Measurements from ENCODE around the gene ABHD12. TPM values are rescaled to one million over a fixed set of nuclear protein-coding genes. Genes with fewer than 3 reads are reported as not detected.

ABHD12 gene
- total RNA-seq, 1 donor from 2014 or later = 51.3 TPM

DNA sequence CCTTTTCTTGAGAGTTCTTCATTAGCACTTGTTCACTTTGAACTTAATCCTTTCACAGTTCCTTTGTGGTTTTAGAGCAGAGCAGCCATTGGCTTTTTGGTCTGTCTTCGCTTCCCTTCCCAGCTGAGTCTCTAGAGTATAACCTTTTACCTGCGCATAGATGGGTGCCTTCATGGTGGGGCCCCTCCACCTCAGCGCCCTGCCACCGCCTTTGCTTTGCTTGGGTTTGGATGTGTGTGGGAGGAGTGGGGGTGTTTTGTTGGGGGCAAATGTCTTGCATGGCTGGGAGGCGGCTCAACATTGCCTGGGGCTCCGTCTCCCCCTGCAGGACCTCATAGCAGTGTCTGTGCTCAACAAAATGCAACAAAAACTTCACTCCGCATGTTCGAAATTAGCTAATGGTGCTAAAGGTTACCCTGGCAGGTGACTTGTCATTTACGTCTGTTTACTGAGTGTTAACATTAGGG is 130.8 kb downstream of the ABHD12 start:
- H3K4me3 Mint-ChIP-seq (ENCODE audit: low read depth) = no peak overlapping the region
- no peaks in the 10 kb centered on the region for H3K4me1 Mint-ChIP-seq (ENCODE audit: low read depth)
- H3K9me3 Mint-ChIP-seq (ENCODE audit: low read depth) = peaks cover 16% of the 10 kb centered on the region
- H3K36me3 Mint-ChIP-seq (ENCODE audit: insufficient read depth) = peaks cover 47% of the 10 kb centered on the region
- H3K27me3 Mint-ChIP-seq = no peaks in the 10 kb centered on the region
- no peak for DNase-seq (ENCODE audit: low spot score, unreplicated experiment)
- peak overlapping the region; percentile 33 for H3K27ac Mint-ChIP-seq
- TF ChIP-seq, protein P1, sequence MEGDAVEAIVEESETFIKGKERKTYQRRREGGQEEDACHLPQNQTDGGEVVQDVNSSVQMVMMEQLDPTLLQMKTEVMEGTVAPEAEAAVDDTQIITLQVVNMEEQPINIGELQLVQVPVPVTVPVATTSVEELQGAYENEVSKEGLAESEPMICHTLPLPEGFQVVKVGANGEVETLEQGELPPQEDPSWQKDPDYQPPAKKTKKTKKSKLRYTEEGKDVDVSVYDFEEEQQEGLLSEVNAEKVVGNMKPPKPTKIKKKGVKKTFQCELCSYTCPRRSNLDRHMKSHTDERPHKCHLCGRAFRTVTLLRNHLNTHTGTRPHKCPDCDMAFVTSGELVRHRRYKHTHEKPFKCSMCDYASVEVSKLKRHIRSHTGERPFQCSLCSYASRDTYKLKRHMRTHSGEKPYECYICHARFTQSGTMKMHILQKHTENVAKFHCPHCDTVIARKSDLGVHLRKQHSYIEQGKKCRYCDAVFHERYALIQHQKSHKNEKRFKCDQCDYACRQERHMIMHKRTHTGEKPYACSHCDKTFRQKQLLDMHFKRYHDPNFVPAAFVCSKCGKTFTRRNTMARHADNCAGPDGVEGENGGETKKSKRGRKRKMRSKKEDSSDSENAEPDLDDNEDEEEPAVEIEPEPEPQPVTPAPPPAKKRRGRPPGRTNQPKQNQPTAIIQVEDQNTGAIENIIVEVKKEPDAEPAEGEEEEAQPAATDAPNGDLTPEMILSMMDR (IDR thresholded peaks at IDR 0.05; ENCODE audit: unreplicated experiment) = no peak

DNA sequence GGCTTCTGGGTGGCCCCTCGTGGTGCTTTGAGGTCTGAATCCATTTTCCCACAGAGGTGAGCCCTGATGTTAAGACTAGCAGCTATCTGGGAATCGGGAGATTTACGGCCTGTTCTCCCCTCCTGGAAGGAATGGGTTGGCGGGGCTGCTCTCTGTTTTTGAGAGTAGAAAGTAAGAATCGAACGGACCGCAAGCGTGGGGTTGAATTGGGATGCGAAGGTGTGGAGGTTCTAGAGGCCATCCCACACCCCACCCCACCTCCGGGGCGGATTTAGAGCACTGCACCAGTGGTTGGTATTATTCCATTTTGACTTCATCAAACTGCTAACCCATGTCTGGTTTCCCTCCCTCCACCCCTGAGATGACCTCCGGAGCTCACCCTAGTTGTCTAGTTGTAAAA is 131.3 kb downstream of the ABHD12 start:
- Mint-ChIP-seq H3K27ac (no peak overlapping the region), H3K4me1 (ENCODE audit: low read depth) (no peaks in the 10 kb centered on the region), H3K36me3 (ENCODE audit: insufficient read depth) (peaks cover 45% of the 10 kb centered on the region), H3K27me3 (no peaks in the 10 kb centered on the region), H3K4me3 (ENCODE audit: low read depth) (no peak overlapping the region), H3K9me3 (ENCODE audit: low read depth) (peaks cover 16% of the 10 kb centered on the region)
- TF ChIP-seq, protein P1 (IDR thresholded peaks at IDR 0.05; ENCODE audit: unreplicated experiment) = no peak
- DNase-seq (ENCODE audit: low spot score, unreplicated experiment) = no peak

DNA sequence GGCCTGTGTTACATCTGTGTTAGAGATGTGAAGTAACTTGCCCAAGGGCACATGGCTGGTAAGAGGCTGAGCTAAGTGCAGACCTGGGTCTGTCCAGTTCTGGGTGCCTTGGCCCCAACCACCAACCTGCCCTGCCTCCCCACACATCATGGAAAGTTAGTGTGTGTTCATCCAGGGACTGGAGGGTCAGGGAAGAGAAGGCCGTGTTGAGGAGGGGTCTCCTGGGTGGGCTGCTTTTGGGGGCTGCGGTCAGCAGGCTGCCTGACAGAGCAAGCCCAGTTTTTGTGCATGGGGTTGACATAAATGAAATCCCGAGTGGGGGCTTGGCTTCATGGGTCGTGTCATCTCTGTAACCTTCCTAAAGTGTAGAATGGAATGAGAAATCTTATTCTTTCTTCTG is 131.8 kb downstream of the ABHD12 start:
- Mint-ChIP-seq H3K4me1 (ENCODE audit: low read depth) (no peaks in the 10 kb centered on the region), H3K9me3 (ENCODE audit: low read depth) (peaks cover 13% of the 10 kb centered on the region), H3K27me3 (no peaks in the 10 kb centered on the region), H3K27ac (no peak overlapping the region), H3K36me3 (ENCODE audit: insufficient read depth) (peaks cover 43% of the 10 kb centered on the region), H3K4me3 (ENCODE audit: low read depth) (no peak overlapping the region)
- DNase-seq (ENCODE audit: low spot score, unreplicated experiment) = no peak
- TF ChIP-seq, protein P1 (IDR thresholded peaks at IDR 0.05; ENCODE audit: unreplicated experiment) = no peak

DNA sequence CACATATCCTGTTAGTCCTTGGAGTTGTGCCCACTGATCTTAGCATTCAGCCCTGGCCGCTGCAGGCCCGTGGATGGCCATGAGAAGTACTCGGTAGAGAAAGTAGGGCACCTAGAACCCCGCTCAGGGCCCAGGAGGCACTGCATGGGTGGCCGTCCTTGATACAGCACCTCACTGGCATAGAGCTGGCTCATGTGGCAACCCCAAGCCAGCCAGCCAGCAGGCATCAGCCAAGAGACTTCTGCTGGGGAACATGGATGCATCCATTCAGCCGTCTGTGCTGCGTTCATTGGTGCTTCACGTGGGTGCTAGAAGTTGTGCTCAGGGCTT is 132.2 kb downstream of the ABHD12 start:
- peaks cover 43% of the 10 kb centered on the region for H3K36me3 Mint-ChIP-seq (ENCODE audit: insufficient read depth)
- TF ChIP-seq, protein P1 (IDR thresholded peaks at IDR 0.05; ENCODE audit: unreplicated experiment) = no peak
- no peak for DNase-seq (ENCODE audit: low spot score, unreplicated experiment)
- H3K27me3 Mint-ChIP-seq = no peaks in the 10 kb centered on the region
- H3K27ac Mint-ChIP-seq = no peak overlapping the region
- peaks cover 2% of the 10 kb centered on the region for H3K4me1 Mint-ChIP-seq (ENCODE audit: low read depth)
- H3K9me3 Mint-ChIP-seq (ENCODE audit: low read depth) = peaks cover 13% of the 10 kb centered on the region
- H3K4me3 Mint-ChIP-seq (ENCODE audit: low read depth) = no peak overlapping the region

DNA sequence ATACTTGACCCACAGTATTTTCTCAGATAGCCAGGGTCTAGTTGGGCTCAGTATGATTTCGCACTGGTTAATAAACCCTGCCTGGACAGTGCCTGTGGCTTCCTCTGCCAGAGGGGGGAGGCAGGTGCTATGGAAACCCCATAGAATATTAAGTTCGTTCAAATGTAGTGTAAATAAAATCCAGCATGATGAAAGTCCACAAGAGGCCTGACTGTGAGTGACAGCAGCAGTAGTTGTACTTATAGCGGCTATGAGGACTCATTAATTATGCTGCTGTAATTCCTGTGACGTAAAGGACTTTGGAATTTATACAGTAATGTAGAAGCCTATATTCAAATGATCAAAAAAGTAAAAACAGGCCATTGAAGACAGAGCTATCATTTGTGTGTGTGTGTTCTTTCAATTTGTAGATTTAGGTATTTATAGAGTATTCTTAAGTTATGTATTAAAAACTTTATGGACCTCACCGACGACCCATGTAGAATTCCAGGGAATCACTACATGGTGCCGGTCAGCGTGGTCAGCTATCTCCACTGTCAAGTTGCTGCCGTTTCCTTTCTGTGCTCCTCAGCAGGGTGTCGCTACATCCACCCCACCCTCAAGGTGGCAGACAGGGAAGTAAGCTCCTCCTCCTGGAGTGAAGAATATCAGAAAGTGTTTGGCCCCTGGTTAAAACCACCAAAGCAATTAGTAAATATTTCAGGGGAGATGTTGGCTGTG is 132.7 kb downstream of the ABHD12 start:
- H3K4me1 Mint-ChIP-seq (ENCODE audit: low read depth) = peaks cover 2% of the 10 kb centered on the region
- TF ChIP-seq, protein P1 (IDR thresholded peaks at IDR 0.05; ENCODE audit: unreplicated experiment) = no peak
- no peak overlapping the region for H3K27ac Mint-ChIP-seq
- H3K36me3 Mint-ChIP-seq (ENCODE audit: insufficient read depth) = peaks cover 38% of the 10 kb centered on the region
- no peak overlapping the region for H3K4me3 Mint-ChIP-seq (ENCODE audit: low read depth)
- peaks cover 9% of the 10 kb centered on the region for H3K9me3 Mint-ChIP-seq (ENCODE audit: low read depth)
- DNase-seq (ENCODE audit: low spot score, unreplicated experiment) = no peak
- H3K27me3 Mint-ChIP-seq = no peaks in the 10 kb centered on the region
